Aorta (tissue), 5 donors: ENCODE data around the gene GAK. TPM values are rescaled to one million over a fixed set of nuclear protein-coding genes. Genes with fewer than 3 reads are reported as not detected.

Experiments used
- ATAC-seq: fragments of 200-7000 bp; cut with Tn5 transposase; one replicate; pipeline ENCODE4 v1.9.1; 2022; ENCODE audit warnings: moderate library complexity; ENCODE audit not compliant: low FRiP score
- DNase-seq, 2 donors: peaks; one replicate each; pipeline ENCODE4 v3.0.0-alpha.2; 2020
- H3K27ac ChIP-seq, 2 donors: one replicate each; pipeline ENCODE4 v1.5.1; 2013; ENCODE audit warnings: low read length in 2 of 2, mild to moderate bottlenecking in 2 of 2, moderate library complexity in 2 of 2, control low read depth in 1 of 2, inconsistent platforms in 1 of 2, low read depth in 1 of 2
- H3K27me3 ChIP-seq, 2 donors: one replicate each; pipeline ENCODE4 v1.6.1; 2013; ENCODE audit warnings: control low read depth in 1 of 2, low read length in 1 of 2, mild to moderate bottlenecking in 1 of 2, moderate library complexity in 1 of 2; ENCODE audit not compliant: insufficient read depth in 2 of 2, control insufficient read depth in 1 of 2
- H3K36me3 ChIP-seq, 2 donors: one replicate each; pipeline ENCODE4 v1.6.1; 2013; ENCODE audit warnings: control low read depth in 1 of 2, low read length in 1 of 2, mild to moderate bottlenecking in 1 of 2; ENCODE audit not compliant: insufficient read depth in 2 of 2, control insufficient read depth in 1 of 2
- H3K4me1 ChIP-seq, 2 donors: one replicate each; pipeline ENCODE4 v1.6.1; 2013; ENCODE audit warnings: low read length in 2 of 2, control low read depth in 1 of 2, mild to moderate bottlenecking in 1 of 2, moderate library complexity in 1 of 2; ENCODE audit not compliant: insufficient read depth in 2 of 2, control insufficient read depth in 1 of 2
- H3K4me3 ChIP-seq, 2 donors: one replicate each; pipeline ENCODE4 v1.5.1; 2013; ENCODE audit warnings: low read length in 2 of 2, control low read depth in 1 of 2, mild to moderate bottlenecking in 1 of 2
- H3K9me3 ChIP-seq: one replicate; pipeline ENCODE4 v1.6.1; 2013; ENCODE audit warnings: mild to moderate bottlenecking, low read length; ENCODE audit not compliant: control insufficient read depth
- WGBS, 2 donors: extraction: QIAGEN DNeasy Blood & Tissue Kit; methylation state at CpG; one replicate each; pipeline ENCODE4 v1.1.7; 2013; 5-methylcytosine and 5-hydroxymethylcytosine counted together
- intact Hi-C, 2 donors: fragments of 100-400 bp; cut with DNase I; formaldehyde crosslinking; loops; one replicate each; pipeline versions ENCODE4 v1.14.2 to v1.15.0; 2022
- polyA plus RNA-seq, 2 donors: library from polyadenylated mRNA; stranded (reverse); fragments of 200-250 nt; gene quantifications; one replicate each; pipeline ENCODE4 v1.2.3, GENCODE V29; 2013
- total RNA-seq, 2 donors: library from RNA; stranded (reverse); fragmentation: NEBNext Ultra II Directional; extraction: Animal tissue kit (Norgen Biotek cat#: 25700); gene quantifications; one replicate each; pipeline ENCODE4 v1.2.1, GENCODE V29; 2021
- donor health status: healthy with polysubstance abuse.
- donor health status: Bipolar disorder and iron deficiency.
- donor health status: DM: no; HTN: no; CAD: no.
- donor health status: DM: no; HTN: no; CAD: no.
- donor health status: DM: yes; HTN: yes; CAD: no.

GAK gene
- total and polyA plus RNA-seq, 4 donors, result 52.0 to 300 (median 94.4) TPM

GRCh38 chr4:965766-966134, 33.6 kb upstream of the GAK start:
- Histone ChIP-seq H3K4me3 (no peak overlapping the region), H3K36me3 (no peaks in the 10 kb centered on the region), H3K4me1 (no peaks in the 10 kb centered on the region), H3K9me3 (no peaks in the 10 kb centered on the region), H3K27ac (no peak overlapping the region), H3K27me3 (no peaks in the 10 kb centered on the region)
- intact Hi-C loops, result no loop called here
- ATAC-seq, result no peak
- DNase-seq, result no peak
- WGBS, 2 donors, result 92 to 93% methylated on average over 21 of the region's 21 CpGs

- intact Hi-C loops, result no loop called here
- WGBS, 2 donors, result 91 to 92% methylated on average over 26 of the region's 26 CpGs
- Histone ChIP-seq H3K4me3 (no peak overlapping the region), H3K27ac (no peak overlapping the region), H3K4me1 (no peaks in the 10 kb centered on the region), H3K27me3 (no peaks in the 10 kb centered on the region), H3K36me3 (no peaks in the 10 kb centered on the region), H3K9me3 (no peaks in the 10 kb centered on the region)
- ATAC-seq (no peak), DNase-seq (peak in 1 of 2 donors; percentile 77)
These were observed 33.1 kb upstream of the GAK start for GRCh38 chr4:965048-965765.

DNA sequence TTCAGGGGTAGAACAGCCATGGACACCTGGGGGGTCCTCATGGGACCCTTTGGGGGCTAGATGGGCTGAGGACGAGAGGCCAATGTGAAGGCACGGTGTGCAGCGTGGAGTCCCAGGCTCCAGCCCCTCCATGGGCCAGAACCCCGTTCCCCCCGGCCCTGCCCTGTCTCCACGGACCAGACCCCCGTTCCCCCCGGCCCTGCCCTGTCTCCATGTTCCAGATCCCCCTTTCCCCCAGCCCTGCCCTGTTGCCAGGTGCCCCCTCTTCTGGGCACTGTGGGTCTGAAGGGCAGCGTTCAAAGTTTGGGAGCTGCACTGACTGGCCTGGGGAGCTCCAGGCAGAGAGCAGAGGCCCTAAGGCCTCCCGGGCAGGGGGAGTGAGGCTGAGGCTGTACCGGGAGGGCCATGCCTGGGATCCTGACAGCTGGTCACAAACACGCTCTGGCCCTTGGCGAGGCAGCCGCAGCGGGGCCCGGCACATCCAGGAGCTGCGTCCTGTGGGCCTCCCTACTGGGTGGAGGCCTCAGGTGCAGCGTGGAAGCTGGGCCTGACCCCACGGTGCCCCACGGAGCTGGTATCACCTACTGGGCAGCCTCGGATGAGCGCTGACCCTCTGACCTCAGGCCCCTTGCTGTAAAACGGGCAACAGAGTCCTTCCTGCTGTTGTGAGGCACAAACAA, 32.4 kb upstream of the GAK start:
- no peaks in the 10 kb centered on the region for H3K36me3 ChIP-seq
- no peak overlapping the region for H3K4me3 ChIP-seq
- H3K4me1 ChIP-seq, result no peaks in the 10 kb centered on the region
- H3K27me3 ChIP-seq, result no peaks in the 10 kb centered on the region
- no peak overlapping the region for H3K27ac ChIP-seq
- intact Hi-C loops, result no loop called here
- peak in 1 of 2 donors; percentile 43 for DNase-seq
- WGBS, 2 donors, result 91 to 93% methylated on average over 23 of the region's 23 CpGs
- no peak for ATAC-seq
- H3K9me3 ChIP-seq, result no peaks in the 10 kb centered on the region

- intact Hi-C loops, result no loop called here
These were observed 31.4 kb upstream of the GAK start for GRCh38 chr4:963276-964225.

DNA sequence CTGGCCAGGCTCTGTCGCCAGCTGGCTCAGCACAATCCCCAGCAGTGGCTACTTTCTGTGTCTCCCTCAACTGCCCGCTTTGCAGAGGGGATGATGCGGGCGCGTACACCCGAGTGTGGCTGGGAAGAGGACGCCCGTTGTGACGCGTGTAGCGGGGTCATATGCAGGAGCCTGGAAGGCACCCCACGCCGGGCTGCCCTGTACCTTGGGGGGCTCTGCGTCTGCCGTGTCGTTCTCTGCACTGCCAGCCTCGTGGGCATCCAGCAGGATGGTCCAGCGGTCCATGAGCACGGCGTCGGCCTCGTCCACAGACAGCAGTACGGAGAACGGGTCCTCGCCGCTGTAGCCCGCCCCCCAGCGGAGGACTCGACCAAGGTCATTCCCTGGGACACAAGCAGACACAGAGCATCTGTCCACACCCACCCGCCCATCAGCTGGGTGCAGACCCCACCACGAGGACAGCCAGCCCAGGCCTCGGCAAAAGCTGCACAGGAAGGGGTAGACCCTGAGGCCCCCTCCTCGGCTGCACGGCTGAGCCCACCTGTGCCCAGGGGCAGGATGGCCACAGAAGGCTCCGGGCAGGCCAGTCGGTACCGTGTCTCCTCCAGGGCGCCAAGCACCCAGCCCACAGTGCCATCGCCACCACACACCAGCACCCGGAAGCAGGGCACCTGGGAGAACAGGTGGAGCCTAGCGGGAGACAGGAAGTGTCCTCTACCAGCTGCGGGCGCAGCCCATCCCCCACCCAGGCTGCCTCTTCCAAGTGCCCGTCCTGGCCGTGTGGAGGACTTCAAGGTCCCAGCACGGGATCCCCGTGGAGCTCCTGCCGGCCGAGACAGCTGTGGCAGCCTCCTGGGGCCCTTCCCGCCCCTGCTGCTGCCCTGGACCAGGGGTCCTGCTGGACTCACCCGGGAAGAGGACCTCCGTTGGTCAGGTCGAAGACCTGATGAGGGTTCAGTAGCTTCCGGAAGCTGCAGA, 30.4 kb upstream of the GAK start:
- DNase-seq, result peak; percentile 49 to 79
- Histone ChIP-seq H3K9me3 (no peaks in the 10 kb centered on the region), H3K27me3 (no peaks in the 10 kb centered on the region), H3K4me1 (no peaks in the 10 kb centered on the region), H3K27ac (no peak overlapping the region), H3K4me3 (no peak overlapping the region), H3K36me3 (no peaks in the 10 kb centered on the region)
- 91% methylated on average over 52 to 54 of the region's 54 CpGs for WGBS, 2 donors
- intact Hi-C loops, result no loop called here
- ATAC-seq, result no peak

More at GRCh38 chr4:963276-964225, 31.4 kb upstream of the GAK start:
- Histone ChIP-seq H3K4me3 (no peak overlapping the region), H3K27ac (no peak overlapping the region), H3K27me3 (no peaks in the 10 kb centered on the region), H3K9me3 (no peaks in the 10 kb centered on the region), H3K36me3 (no peaks in the 10 kb centered on the region), H3K4me1 (no peaks in the 10 kb centered on the region)
- 94% methylated on average over 37 to 39 of the region's 39 CpGs for WGBS, 2 donors
- ATAC-seq, result no peak
- peak; percentile 48 to 72 for DNase-seq

GRCh38 chr4:961351-962230, 29.5 kb upstream of the GAK start:
- intact Hi-C loops, result no loop called here
- WGBS, 2 donors, result 89 to 92% methylated on average over 48 to 52 of the region's 52 CpGs
- ATAC-seq (no peak), DNase-seq (peak; percentile 44 to 74)
- H3K4me1 ChIP-seq, result no peaks in the 10 kb centered on the region
- no peaks in the 10 kb centered on the region for H3K27me3 ChIP-seq
- no peak overlapping the region for H3K4me3 ChIP-seq
- H3K27ac ChIP-seq, result no peak overlapping the region
- H3K36me3 ChIP-seq, result no peaks in the 10 kb centered on the region
- H3K9me3 ChIP-seq, result no peaks in the 10 kb centered on the region

GRCh38 chr4:960636-961350, 28.7 kb upstream of the GAK start:
- Histone ChIP-seq H3K36me3 (no peaks in the 10 kb centered on the region), H3K27me3 (no peaks in the 10 kb centered on the region), H3K4me1 (no peaks in the 10 kb centered on the region), H3K27ac (no peak overlapping the region), H3K4me3 (no peak overlapping the region), H3K9me3 (no peaks in the 10 kb centered on the region)
- intact Hi-C loops, result no loop called here
- WGBS, 2 donors, result 91 to 92% methylated on average over 34 to 35 of the region's 35 CpGs
- ATAC-seq (no peak), DNase-seq (peak; percentile 45 to 61)
